Stimulated activated CD8-positive, alpha-beta memory T cell treated with anti-CD3 and anti-CD28 coated beads, Interleukin-12 subunit alpha, Interleukin-12 subunit beta, amount 100 ng/mL, for 4 hours (primary cell): ENCODE results near the gene LOC101059915.
"Not testable (repeated sequence)": the region's sequence is repeated elsewhere in the genome, so short reads cannot be mapped to it uniquely, and the experiment has no call there.

Experiments used
- DNase-seq: peaks from one replicate; pipeline ENCODE4 v3.0.0-alpha.2; 2020; ENCODE audit warnings: low read depth

LOC101059915 gene

DNA sequence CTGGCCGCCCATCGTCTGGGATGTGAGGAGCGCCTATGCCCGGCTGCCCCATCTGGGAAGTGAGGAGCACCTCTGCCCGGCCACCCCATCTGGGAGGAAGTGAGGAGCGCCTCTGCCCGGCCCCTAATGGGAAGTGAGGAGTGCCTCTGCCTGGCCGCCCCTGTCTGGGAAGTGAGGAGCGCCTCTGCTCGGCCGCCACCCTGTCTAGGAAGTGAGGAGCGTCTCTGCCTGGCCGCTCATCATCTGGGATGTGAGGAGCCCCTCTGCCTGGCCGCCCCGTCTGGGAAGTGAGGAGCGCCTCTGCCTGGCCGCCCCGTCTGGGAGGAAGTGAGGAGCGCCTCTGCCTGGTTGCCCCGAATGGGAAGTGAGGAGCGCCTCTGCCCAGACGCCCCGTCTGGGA is 8.3 kb downstream of the LOC101059915 start:
- not testable (repeated sequence) for DNase-seq

DNA sequence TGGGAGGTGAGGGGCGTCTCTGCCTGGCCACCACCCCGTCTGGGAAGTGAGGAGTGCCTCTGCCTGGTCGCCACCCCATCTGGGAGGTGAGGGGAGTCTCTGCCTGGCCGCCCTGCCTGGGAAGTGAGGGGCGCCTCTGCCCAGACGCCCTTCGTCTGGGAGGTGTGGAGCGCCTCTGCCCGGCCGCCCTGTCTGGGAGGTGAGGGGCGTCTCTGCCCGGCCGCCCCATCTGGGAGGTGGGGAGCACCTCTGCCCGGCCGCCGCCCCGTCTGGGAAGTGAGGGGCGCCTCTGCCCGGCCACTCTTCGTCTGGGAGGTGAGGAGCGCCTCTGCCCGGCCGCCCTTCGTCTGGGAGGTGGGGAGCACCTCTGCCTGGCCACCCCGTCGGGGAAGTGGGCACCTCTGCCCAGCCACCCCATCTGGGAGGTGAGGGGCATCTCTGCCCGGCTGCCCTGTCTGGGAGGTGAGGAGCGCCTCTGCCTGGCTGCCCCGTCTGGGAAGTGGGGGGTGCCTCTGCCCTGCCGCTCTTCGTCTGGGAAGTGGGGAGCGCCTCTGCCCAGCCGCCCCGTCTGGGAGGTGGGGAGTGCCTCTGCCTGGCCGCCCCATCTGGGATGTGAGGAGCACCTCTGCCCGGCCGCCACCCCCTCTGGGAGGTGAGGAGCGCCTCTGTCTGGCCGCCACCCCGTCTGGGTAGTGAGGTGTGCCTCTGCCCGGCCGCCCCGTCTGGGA is 8.9 kb downstream of the LOC101059915 start:
- DNase-seq = not testable (repeated sequence)

DNA sequence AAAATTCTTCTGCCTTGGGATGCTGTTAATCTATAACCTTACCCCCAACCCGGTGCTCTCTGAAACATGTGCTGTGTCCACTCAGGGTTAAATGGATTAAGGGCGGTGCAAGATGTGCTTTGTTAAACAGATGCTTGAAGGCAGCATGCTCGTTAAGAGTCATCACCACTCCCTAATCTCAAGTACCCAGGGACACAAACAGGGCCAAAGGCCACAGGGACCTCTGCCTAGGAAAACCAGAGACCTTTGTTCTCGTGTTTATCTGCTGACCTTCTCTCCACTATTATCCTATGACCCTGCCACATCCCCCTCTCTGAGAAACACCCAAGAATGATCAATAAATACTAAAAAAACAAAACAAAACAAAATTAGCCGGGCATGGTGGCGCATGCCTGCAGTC is 9.8 kb downstream of the LOC101059915 start:
- DNase-seq = not testable (repeated sequence)

DNA sequence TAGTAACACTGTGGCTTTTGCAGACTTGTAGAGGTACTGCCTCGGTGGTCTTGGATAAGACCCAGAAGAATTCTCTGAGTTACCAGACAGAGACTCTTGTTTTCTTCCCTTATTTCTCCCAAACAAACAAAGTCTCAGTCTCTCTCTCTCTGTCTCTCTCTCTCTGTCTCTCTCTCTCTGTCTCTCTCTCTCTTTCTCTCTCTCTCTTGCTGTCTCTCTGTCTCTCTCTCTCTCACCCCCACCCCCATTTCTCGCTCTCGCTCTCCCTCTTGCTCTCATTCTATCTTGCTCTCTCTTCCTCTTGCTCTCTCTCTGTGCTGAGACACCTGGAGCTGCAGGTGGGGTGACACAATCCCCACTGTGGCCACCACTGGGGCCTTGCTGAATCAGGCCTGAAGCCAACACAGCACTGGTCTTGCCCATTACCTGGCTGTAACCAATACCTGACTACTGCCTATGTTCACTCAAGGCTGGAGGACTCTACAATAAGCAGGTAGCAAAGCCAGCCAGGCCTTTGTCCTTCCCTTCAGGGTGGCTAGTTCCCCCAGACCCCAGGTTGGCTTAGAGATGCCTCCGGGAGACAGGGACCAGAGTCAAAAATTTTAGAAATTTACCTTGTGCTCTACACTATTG is 12.3 kb downstream of the LOC101059915 start:
- no peak for DNase-seq

DNA sequence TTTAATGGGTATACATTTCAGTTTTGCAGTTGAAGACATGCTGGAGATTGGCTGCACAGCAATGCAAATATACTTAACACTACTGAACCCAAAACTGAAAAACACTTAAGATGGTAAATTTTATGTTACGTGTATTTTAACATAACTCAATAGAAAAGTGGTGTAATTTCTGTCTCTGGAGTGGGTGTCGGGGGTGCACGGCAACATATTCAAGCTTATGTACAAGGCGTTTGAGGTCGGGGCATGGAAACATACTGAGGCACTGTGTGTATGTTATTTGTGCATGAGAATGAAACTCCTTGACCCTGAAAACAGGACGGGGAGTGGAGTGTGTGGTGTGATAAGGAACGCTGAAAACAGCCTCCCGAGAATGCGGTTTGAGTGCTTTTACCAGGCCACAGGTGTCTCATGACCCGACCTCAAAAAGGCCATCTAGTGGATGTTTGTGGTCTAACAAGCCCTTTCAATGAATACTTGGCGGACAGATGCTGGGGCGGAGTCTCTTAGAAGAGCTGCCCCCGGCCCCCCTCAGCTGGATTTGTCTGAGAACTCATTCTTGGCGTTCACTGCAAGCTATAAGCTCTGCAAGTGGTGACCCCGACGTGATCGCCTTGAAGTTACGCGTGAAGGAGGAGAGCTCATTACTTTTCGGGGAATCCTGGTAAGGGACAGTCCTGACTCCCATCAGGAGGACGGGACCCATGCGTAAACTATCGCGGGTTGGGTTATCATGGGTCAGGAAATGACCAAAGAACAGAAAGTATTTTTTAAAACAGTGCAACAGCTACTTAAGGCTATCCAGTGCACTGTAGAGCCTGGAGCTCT is 29.5 kb downstream of the LOC101059915 start:
- DNase-seq = not testable (repeated sequence)

DNA sequence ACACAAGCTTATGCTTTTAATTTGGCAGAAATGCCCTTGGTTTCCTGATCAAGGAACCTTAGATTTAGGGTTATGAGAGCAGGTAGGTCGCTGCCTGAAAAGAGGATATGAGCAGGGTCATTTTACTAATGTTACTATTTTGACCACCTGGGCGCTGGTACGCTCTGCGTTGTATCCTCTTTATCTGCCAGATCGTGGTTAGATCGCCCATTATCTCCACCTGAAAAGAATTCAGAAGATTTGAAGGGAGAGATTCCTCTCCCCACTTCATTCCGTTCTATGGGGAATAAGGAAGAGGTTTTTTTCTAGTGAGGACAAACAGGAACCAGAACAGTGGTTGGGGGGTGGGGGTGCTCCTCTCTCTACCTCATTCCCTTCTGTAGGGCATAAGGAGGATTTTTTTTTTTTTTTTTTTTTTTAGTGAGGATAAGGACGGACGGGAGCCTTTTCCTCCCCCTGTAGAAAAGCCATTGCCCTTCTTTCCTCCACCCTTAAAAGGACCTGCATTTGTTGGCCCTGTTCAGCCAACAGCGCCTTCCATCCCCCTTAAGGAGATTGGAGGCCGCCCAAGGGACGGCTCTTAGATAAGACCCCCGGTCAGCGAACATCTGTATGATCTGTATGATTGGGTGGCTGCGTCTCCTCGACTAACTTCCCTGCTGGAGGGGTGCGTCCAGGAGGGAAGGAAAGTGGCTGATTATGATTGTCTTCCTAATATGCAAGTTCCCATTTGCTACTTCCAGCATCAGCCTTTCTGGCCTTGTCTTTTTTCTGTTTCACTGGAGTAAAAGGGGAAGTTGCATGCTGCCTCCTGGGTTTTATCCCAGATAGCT is 30.3 kb downstream of the LOC101059915 start:
- DNase-seq = not testable (repeated sequence)

DNA sequence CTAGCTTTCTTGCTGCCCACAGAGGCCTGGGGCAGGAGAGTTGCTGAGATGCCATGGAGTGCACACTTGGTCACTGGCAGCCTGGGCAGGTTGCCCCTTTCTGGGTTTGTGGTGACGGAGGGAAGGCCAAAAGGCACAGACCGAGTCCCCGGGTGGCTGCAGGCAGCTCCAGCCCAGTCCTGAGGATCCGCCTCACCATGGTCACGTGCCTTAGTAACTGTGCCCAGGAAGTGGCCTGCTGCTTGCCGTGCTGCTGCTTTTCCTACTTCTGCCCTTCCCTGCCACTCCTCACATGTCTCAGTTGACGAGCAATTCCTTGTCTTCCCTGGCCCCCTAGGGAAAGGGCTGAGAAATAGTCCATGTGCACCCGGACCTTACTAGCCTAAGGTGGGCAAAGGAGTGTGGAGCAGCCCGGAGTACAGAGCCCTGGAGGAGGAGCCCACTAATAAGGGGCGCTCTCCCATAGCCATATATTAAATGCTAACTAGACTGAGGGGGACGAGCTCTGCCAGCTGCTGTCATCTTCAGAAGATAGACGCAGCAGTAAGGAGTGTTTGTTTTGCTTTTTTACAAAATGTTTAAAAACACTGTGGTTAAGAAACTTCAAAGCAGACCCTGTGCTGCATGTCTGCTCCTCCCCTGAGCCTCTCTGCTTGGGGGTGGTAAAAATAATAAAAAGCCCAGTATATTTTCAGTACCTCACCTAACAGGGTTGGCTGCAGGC is 31.1 kb downstream of the LOC101059915 start:
- not testable (repeated sequence) for DNase-seq

DNA sequence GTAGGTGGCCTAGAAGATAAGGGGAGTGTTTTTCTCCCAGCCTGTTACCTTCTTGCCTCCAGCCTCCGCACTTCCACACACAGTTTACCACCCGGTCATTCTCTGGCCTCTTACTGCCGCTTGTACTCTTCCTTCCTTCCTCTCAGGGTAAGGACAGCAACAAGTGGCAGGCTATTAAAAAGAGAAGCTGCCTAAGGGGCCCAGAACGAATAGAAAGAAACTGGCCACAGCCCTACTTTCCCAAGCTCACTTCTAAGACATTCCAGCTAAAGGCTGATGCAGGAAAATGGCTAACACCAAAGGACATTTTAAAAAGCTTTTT is 31.6 kb downstream of the LOC101059915 start:
- not testable (repeated sequence) for DNase-seq

DNA sequence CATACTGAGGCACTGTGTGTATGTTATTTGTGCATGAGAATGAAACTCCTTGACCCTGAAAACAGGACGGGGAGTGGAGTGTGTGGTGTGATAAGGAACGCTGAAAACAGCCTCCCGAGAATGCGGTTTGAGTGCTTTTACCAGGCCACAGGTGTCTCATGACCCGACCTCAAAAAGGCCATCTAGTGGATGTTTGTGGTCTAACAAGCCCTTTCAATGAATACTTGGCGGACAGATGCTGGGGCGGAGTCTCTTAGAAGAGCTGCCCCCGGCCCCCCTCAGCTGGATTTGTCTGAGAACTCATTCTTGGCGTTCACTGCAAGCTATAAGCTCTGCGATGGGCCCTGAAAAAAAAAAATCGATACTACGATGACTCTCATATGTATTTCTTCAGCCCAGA is 35.5 kb downstream of the LOC101059915 start:
- not testable (repeated sequence) for DNase-seq

DNA sequence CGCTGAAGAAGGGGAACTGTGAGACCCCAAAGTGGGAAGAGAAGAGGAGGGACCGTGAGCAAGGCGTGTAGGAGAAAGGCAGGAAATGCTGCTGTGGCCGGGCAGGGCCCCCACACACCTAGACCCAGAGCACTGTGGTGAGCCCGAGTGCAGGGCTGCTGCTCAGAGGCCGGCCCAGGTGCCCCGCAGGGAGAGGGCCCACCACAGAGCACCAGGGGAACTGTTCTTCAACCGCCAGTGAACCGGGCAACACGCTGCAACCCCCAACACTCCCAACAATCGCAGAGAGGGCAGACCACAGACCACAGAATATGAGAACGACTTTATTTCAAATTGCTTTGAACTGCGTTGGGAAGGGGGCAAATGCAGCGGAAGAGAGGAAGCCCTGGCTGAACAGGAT is 46.7 kb downstream of the LOC101059915 start:
- DNase-seq = not testable (repeated sequence)

DNA sequence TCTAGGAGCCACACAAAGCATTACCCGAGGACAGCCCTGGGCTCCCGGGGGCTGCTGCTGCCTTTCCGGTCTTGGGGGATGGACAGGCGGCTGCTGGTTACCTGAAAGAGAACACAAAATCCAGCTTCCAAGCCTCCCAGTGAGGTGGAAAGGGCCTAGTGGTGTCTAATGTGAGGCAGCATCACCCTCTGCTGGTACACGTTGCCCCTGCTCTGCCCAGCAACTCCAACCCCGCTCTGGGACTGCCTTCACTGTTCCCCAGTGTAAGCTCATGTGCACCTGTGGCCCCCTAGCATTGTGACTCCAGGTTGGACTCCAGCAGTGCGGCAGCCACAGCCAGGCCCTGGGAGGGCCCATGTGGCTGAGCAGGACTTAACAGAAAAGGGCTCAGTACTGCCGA is 48.2 kb downstream of the LOC101059915 start:
- DNase-seq = not testable (repeated sequence)

DNA sequence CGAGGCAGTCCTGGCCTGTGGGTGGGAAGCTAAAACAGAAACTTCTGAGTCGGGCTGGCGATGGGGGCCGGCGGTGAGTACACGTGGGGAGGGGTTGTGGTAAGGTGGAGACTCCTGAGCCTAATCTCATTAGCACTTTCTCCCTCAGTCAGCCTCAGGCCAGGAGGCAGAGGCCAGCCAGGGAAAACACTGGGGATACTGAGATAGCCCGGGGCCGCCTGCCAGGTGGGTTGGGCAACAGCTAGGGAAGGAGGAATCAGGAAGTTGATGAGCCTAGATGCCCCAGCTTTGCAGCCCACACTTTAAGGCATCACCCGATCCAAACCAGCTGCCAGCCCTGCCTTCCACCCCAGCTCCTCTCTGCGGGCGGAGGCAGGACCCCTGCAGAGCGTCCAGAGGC is 49.0 kb downstream of the LOC101059915 start:
- DNase-seq = not testable (repeated sequence)

DNA sequence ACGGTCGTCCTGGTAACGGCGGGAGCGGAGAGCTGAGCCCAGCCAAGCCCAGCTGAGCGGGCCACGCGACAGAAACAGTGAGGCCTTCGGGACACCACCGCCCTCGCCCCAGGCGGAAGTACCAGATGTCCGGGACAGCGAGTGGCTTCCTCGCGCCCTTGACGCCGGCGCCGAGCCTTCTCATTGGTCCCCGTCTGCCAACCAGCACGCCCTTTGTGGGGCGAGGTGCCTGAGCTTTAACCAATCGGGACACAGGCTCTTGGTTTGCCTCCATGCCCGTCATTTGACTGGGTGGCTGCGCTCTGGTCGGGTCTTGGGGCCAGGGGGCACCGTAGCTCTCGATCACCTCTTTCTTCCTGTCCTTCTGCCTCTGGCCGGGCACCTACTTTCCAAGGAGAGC is 50.8 kb downstream of the LOC101059915 start, which contains the start of gene CXorf49:
TSS of gene CXorf49 (minus strand) at position 101 of the 400 bp plus-strand sequence. CDS start 134 bp downstream, outside the sequence.
- DNase-seq = not testable (repeated sequence)

DNA sequence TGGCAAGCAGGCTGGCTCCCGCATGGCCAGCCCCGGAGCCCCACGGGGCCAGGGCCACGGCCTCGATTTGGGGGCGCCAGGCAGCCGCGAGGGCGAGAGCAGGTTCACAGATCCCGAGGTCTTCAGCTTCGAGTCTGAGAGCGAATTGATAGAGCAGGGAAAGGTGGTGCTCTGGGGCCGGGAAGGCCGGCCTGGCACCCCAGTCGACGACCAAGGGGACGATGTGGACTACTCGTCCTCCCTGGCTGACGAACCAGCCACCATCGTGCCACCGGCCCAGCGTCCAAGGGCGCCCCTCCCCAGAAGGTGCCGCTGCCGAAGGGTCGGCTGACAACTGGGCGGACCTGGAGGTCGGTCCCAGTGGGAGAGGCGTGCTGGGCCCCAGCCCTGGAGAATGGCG is 51.8 kb downstream of the LOC101059915 start:
- not testable (repeated sequence) for DNase-seq

DNA sequence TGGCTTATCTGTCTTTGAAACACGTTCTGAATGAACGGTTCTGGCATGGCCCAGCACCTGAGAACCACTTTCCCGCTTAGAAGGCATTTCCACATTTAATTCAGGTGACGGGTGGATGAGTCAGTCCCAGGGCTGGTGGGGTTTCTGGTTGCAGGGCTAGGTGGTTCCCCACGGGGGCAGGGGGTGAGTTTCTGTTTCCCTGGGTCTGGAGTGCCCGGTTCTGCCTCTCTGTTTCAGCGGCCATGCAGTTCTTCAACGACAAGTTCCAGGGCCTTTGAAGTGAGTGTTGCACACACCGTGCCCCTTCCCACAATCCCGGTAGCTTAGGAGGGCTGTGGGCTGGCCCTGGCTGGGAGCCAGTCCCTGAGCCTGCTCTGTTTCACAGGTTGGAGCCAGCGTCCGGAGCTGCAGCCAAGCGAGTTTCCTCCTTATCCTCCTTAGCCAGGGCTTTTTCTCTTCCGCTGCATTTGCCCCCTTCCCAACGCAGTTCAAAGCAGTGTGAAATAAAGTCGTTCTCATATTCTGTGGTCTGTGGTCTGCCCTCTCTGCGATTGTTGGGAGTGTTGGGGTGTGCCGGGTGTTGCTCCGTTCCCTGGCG is 53.0 kb downstream of the LOC101059915 start:
- DNase-seq = not testable (repeated sequence)
